Measurements from ENCODE around the gene TAS2R31. TPM values are rescaled to one million over a fixed set of nuclear protein-coding genes. Genes with fewer than 3 reads are reported as not detected.
"Not testable (repeated sequence)": the region's sequence is repeated elsewhere in the genome, so short reads cannot be mapped to it uniquely, and the experiment has no call there.

TAS2R31 gene
- polyA plus RNA-seq, 3 donors, result 0.29 TPM; not detected in 2

- WGBS (ENCODE audit: insufficient coverage), result no CpG with 5 or more reads among the region's 2 CpGs
- Mint-ChIP-seq H3K4me3 (no peak overlapping the region), H3K9me3 (peaks cover 8 to 28% (median 15%) of the 10 kb centered on the region in 7 donors), H3K27ac (no peak overlapping the region), H3K27me3 (ENCODE audit: low read depth in 3 of 3) (no peaks in the 10 kb centered on the region), H3K4me1 (no peaks in the 10 kb centered on the region), H3K36me3 (peaks cover 3 to 12% of the 10 kb centered on the region in 2 donors)
- Histone ChIP-seq H4K20me1 (ENCODE audit: insufficient read depth, low read length) (no peaks in the 10 kb centered on the region), H3K9ac (ENCODE audit: insufficient read depth, low read length, poor library complexity, severe bottlenecking) (no peak overlapping the region), H3K79me2 (ENCODE audit: insufficient read depth, low read length) (no peaks in the 10 kb centered on the region), H2AFZ (ENCODE audit: insufficient read depth, low read depth, low read length, poor library complexity, severe bottlenecking) (no peak overlapping the region), H3K4me2 (replicated peaks; ENCODE audit: extremely low read depth, low read length, poor library complexity, severe bottlenecking) (no peak overlapping the region), H3K36me3 (replicated peaks in 1 of 2; ENCODE audit: control insufficient read depth in 1 of 2, insufficient read depth in 2 of 2, low read length in 2 of 2) (no peaks in the 10 kb centered on the region), H3K27me3 (ENCODE audit: control insufficient read depth in 2 of 2, insufficient read depth in 2 of 2, low read length in 2 of 2) (no peaks in the 10 kb centered on the region), H3K9me3 (replicated peaks in 1 of 2; ENCODE audit: control insufficient read depth in 1 of 2, insufficient read depth in 1 of 2, low read length in 2 of 2) (peaks cover 9 to 13% of the 10 kb centered on the region in 2 donors), H3K27ac (ENCODE audit: low read depth in 1 of 2, low read length in 2 of 2) (no peak overlapping the region), H3K4me3 (replicated peaks in 1 of 3; ENCODE audit: low read depth in 2 of 3, low read length in 3 of 3) (no peak overlapping the region), H3K4me1 (ENCODE audit: control insufficient read depth in 1 of 2, insufficient read depth in 2 of 2, low read length in 2 of 2) (no peaks in the 10 kb centered on the region)
- no peak for DNase-seq
- TF ChIP-seq CTCF (IDR thresholded peaks at IDR 0.05), result no peak
- intact Hi-C loops (cut with micrococcal nuclease), result no loop called here
Measured at GRCh38 chr12:11055306-11055705, 24.1 kb upstream of the TAS2R31 start.

GRCh38 chr12:11049806-11050531 is 18.8 kb upstream of the TAS2R31 start:
- H3K4me1 ChIP-seq (ENCODE audit: control insufficient read depth in 1 of 2, insufficient read depth in 2 of 2, low read length in 2 of 2); H3K4me2 ChIP-seq (replicated peaks; ENCODE audit: extremely low read depth, low read length, poor library complexity, severe bottlenecking); H2AFZ ChIP-seq (ENCODE audit: insufficient read depth, low read depth, low read length, poor library complexity, severe bottlenecking); H3K27ac ChIP-seq (ENCODE audit: low read depth in 1 of 2, low read length in 2 of 2); DNase-seq; intact Hi-C loops (cut with micrococcal nuclease); H3K27ac Mint-ChIP-seq; H3K27me3 Mint-ChIP-seq (ENCODE audit: low read depth in 3 of 3); H3K79me2 ChIP-seq (ENCODE audit: insufficient read depth, low read length); H3K27me3 ChIP-seq (ENCODE audit: control insufficient read depth in 2 of 2, insufficient read depth in 2 of 2, low read length in 2 of 2); H3K4me3 ChIP-seq (replicated peaks in 1 of 3; ENCODE audit: low read depth in 2 of 3, low read length in 3 of 3); H3K4me3 Mint-ChIP-seq; H3K9ac ChIP-seq (ENCODE audit: insufficient read depth, low read length, poor library complexity, severe bottlenecking); H3K4me1 Mint-ChIP-seq; H4K20me1 ChIP-seq (ENCODE audit: insufficient read depth, low read length): not testable (repeated sequence)
- Histone ChIP-seq H3K9me3 (replicated peaks in 1 of 2; ENCODE audit: control insufficient read depth in 1 of 2, insufficient read depth in 1 of 2, low read length in 2 of 2) (peaks cover 15 to 19% of the 10 kb centered on the region in 2 donors), H3K36me3 (replicated peaks in 1 of 2; ENCODE audit: control insufficient read depth in 1 of 2, insufficient read depth in 2 of 2, low read length in 2 of 2) (peaks cover 0 to 12% of the 10 kb centered on the region in 2 donors)
- WGBS (ENCODE audit: insufficient coverage), result 100% methylated on average over 3 of the region's 7 CpGs
- H3K36me3 Mint-ChIP-seq, result peaks cover 18 to 20% of the 10 kb centered on the region in 2 donors
- peaks cover 11 to 26% (median 18%) of the 10 kb centered on the region in 7 donors for H3K9me3 Mint-ChIP-seq

- Mint-ChIP-seq H3K9me3 (peaks cover 4 to 12% (median 8%) of the 10 kb centered on the region in 7 donors), H3K36me3 (peaks cover 30 to 50% of the 10 kb centered on the region in 2 donors)
- intact Hi-C loops (cut with micrococcal nuclease); H3K4me1 Mint-ChIP-seq; H3K9me3 ChIP-seq (replicated peaks in 1 of 2; ENCODE audit: control insufficient read depth in 1 of 2, insufficient read depth in 1 of 2, low read length in 2 of 2); H3K27me3 Mint-ChIP-seq (ENCODE audit: low read depth in 3 of 3); DNase-seq; H3K27ac Mint-ChIP-seq; H4K20me1 ChIP-seq (ENCODE audit: insufficient read depth, low read length); H3K27ac ChIP-seq (ENCODE audit: low read depth in 1 of 2, low read length in 2 of 2); H3K4me3 Mint-ChIP-seq; H3K4me2 ChIP-seq (replicated peaks; ENCODE audit: extremely low read depth, low read length, poor library complexity, severe bottlenecking); H3K79me2 ChIP-seq (ENCODE audit: insufficient read depth, low read length); H3K9ac ChIP-seq (ENCODE audit: insufficient read depth, low read length, poor library complexity, severe bottlenecking); H3K4me3 ChIP-seq (replicated peaks in 1 of 3; ENCODE audit: low read depth in 2 of 3, low read length in 3 of 3); H2AFZ ChIP-seq (ENCODE audit: insufficient read depth, low read depth, low read length, poor library complexity, severe bottlenecking); H3K27me3 ChIP-seq (ENCODE audit: control insufficient read depth in 2 of 2, insufficient read depth in 2 of 2, low read length in 2 of 2); H3K4me1 ChIP-seq (ENCODE audit: control insufficient read depth in 1 of 2, insufficient read depth in 2 of 2, low read length in 2 of 2): not testable (repeated sequence)
- peaks cover 5 to 15% of the 10 kb centered on the region in 2 donors for H3K36me3 ChIP-seq (replicated peaks in 1 of 2; ENCODE audit: control insufficient read depth in 1 of 2, insufficient read depth in 2 of 2, low read length in 2 of 2)
- WGBS (ENCODE audit: insufficient coverage), result no CpG with 5 or more reads among the region's 2 CpGs
Measured at GRCh38 chr12:11041366-11041765, 10.2 kb upstream of the TAS2R31 start.
